WI38 (cell line): ENCODE data around the gene PIK3R6.

Source experiments
- H3K4me3 ChIP-seq: 2 replicates; pipeline ENCODE4 v1.5.1; 2011; ENCODE audit warnings: low read depth, mild to moderate bottlenecking, control low read depth, low read length
- TF ChIP-seq, protein P1 (sequence below): IDR thresholded peaks from 2 replicates; pipeline ENCODE4 v1.5.1; 2012; ENCODE audit warnings: low read depth, mild to moderate bottlenecking, control low read depth, low read length

The PIK3R6 gene

DNA sequence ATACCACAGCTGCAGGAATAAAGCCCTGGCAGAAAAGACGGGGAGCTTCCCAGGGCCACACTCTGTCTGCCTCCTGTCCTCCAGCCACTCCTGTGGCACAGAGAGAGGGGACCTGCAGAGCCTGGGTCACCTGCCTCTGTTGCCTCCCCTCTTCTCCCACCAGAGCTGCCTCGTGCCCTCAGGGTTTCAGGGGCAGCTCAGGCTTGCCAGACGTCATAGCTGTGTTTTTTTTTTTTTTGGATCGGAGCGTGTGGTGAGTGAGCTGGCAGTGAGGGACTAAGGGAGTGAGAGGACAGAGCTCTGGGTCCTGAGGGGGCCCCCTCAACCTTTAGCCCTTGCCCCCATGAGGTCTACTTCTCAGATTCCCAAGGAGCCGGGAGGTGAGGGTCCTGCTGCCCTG lies 2.1 kb downstream of the PIK3R6 start:
- H3K4me3 ChIP-seq: no peak overlapping the region
- TF ChIP-seq, protein P1, sequence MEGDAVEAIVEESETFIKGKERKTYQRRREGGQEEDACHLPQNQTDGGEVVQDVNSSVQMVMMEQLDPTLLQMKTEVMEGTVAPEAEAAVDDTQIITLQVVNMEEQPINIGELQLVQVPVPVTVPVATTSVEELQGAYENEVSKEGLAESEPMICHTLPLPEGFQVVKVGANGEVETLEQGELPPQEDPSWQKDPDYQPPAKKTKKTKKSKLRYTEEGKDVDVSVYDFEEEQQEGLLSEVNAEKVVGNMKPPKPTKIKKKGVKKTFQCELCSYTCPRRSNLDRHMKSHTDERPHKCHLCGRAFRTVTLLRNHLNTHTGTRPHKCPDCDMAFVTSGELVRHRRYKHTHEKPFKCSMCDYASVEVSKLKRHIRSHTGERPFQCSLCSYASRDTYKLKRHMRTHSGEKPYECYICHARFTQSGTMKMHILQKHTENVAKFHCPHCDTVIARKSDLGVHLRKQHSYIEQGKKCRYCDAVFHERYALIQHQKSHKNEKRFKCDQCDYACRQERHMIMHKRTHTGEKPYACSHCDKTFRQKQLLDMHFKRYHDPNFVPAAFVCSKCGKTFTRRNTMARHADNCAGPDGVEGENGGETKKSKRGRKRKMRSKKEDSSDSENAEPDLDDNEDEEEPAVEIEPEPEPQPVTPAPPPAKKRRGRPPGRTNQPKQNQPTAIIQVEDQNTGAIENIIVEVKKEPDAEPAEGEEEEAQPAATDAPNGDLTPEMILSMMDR: no peak

DNA sequence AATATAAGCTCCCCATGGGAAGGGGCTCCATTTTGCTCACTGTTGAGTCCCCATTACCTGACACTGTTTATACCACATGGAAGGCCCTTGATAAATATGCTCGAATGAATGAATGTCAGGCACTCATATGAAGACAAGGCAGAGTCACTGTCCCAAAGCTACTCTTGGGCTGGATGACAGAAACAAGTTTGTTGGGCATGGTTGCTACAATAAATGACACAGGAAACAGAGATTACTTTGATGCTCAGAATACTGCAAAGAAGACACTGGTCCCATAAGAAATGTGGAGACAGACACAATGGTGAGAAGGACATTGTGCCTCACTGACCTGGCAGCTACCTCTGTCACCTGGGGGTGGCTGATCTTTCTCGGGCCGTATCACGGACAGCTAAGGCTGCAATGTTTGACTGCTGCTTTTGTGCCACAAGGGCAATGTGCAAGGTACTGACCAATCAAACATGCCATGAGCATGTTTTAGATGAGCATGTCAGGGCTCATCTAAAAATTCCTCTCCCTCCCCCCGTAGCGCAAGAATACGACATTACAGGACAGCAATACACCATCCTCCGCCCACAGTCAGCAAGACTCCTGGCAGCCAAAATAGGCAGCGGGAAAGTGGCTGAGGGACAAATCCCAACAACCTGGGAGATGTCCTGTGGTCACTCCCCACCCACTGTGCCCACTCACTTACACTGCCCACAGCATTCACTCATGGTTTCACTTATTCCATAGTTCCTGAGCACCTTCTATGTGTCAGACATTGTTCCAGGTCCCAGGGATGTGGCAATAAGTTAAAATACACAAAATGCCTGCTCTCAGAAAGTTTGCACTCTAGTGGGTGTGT lies 5.0 kb downstream of the PIK3R6 start:
- TF ChIP-seq, protein P1: no peak
- H3K4me3 ChIP-seq: no peak overlapping the region

DNA sequence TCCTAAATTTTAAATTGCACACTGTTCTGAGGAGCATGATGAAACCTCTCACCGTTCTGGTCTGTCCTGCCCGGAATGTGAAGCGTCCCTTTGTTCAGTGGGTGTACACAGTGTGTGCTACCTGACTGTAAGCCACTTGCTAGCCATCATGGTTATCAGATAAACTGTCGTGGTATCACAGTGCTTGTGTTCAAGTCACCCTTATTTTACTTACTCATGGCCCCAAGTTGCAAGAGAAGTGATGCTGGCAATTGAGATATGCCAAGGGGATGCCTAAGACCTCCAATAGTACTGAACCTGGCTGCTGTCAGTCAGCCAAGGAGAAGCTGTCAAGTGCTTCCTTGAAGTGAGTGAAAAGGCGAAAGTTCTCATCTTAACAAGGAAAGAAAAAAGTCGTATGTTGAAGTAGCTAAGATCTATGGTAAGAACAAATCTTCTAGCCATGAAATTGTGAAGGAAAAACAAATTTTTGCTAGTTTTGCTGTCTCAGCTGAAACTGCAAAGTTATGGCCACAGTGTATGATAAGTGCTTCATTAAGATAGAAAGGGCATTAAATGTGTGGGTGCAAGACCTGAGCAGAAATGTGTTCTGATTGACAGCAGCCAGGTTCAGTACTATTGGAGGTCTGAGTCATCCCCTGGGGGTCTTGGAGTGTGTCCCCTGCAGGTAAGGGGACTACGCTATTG lies 5.8 kb downstream of the PIK3R6 start:
- H3K4me3 ChIP-seq: no peak overlapping the region
- TF ChIP-seq, protein P1: no peak

DNA sequence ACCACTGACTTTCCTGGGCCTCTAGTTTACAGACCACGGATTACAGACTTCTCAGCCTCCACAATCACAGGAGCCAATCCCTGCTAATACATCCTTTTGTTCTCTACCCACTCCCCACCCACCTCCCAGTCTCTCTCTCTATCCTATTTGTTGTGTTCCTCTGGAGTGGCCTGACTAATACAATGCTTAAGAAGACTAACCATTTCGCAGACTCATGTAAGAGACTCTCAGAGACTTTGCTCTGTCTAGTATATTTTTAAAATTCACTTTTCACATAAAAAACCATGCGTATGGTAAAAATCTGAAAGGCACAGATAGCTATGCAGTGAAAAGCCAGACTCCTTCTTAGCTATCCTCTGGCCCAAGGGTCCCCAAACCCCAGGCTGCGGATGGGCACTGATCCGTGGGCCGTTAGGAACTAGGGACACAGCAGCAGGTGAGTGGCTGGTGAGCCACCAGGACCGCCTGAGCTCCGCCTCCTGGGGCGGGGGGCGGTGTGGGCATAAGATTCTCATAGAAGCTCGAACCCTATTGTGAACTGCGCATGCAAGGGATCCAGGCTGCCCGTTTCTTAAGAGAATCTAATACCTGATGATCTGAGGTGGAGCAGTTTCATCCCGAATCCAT lies 7.6 kb downstream of the PIK3R6 start:
- TF ChIP-seq, protein P1: no peak
- H3K4me3 ChIP-seq: no peak overlapping the region

DNA sequence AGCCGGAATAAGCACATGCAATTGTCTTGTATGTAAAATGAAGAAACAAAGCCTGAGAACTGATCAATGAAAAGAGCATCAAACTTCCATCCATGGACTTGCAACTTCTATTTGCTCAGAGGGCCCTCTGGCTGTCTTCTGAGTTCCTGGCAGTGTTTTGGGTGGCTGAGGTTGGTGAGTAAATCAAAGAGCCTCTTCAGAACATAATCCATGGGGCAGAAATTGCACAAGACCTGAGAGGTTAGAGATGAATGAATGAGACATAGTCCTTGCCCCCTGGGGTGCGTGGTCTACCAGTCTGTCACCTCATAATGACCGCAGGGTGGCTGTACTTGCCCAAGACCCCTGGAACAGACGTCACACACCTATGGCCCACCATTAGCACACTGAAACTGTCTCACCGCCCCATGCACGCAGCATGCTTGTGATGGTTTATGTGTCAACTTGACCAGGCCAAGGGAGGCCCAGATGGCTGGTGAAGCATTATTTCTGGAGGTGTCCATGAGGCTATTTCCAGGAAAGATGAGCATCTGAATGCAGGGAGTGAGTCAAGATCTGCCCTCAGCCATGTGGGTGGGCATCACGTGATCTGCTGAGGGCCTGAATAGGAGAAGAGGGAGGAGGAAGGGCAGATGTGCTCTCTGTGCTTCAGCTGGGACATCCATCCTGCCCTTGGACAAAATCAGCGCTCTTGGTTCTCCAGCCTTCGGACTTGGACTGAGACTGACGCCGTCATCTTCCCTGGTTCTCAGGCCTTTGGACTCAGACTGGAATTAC lies 8.3 kb downstream of the PIK3R6 start:
- TF ChIP-seq, protein P1: no peak
- no peak overlapping the region for H3K4me3 ChIP-seq

DNA sequence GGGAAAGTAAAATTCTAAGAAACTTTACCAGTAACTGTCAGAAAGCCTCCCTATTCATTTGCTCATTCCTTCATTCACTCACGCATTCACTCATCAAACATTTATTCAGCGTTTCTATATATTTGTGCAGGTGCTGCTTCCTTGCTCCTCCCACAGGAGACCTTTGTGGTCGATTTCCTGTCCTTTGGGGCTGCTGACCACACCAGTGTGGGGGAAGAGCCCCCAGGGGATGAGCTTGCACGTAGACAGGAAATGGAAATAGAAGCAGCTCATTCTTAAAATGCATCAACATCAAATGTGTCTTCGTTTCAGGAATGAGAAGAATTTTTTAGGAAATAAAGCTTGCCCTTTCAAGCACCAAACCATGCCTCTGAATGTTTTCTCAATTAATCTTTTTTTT lies 9.6 kb downstream of the PIK3R6 start:
- TF ChIP-seq, protein P1: no peak
- no peak overlapping the region for H3K4me3 ChIP-seq
